Limb (tissue), 2 donors: ENCODE results near the gene AKR1C4.
"Not testable (repeated sequence)": the region's sequence is repeated elsewhere in the genome, so short reads cannot be mapped to it uniquely, and the experiment has no call there.

Experiments used
- DNase-seq, 2 donors: peaks; one replicate each; pipeline ENCODE4 v3.0.0-alpha.2; 2016; ENCODE audit errors: extremely low spot score in 2 of 2

Gene AKR1C4

GRCh38 chr10:5206799-5207198, 10.2 kb downstream of the AKR1C4 start:
- no peak for DNase-seq

GRCh38 chr10:5209776-5210175, 13.1 kb downstream of the AKR1C4 start:
- DNase-seq, result not testable (repeated sequence)

- DNase-seq, result not testable (repeated sequence)
These were observed 13.6 kb downstream of the AKR1C4 start for GRCh38 chr10:5210261-5210660.

GRCh38 chr10:5211696-5212536, 15.3 kb downstream of the AKR1C4 start:
- no peak for DNase-seq

- no peak for DNase-seq
These were observed 20.2 kb downstream of the AKR1C4 start for GRCh38 chr10:5216801-5217200.

GRCh38 chr10:5219262-5219661, 22.6 kb downstream of the AKR1C4 start:
- no peak for DNase-seq

GRCh38 chr10:5222942-5223341, 26.3 kb downstream of the AKR1C4 start:
- not testable (repeated sequence) for DNase-seq

- no peak for DNase-seq
These were observed 32.4 kb downstream of the AKR1C4 start for GRCh38 chr10:5229019-5229418.

GRCh38 chr10:5233324-5233723, 36.7 kb downstream of the AKR1C4 start:
- no peak for DNase-seq

- peak in 1 of 2 donors; percentile 4 for DNase-seq
These were observed 37.6 kb downstream of the AKR1C4 start for GRCh38 chr10:5234106-5234860.

GRCh38 chr10:5237541-5237940, 40.9 kb downstream of the AKR1C4 start:
- DNase-seq, result not testable (repeated sequence)

GRCh38 chr10:5242585-5242984, 45.9 kb downstream of the AKR1C4 start:
- DNase-seq, result no peak

- DNase-seq, result no peak
These were observed 46.9 kb downstream of the AKR1C4 start for GRCh38 chr10:5243521-5243987.

- no peak for DNase-seq
These were observed 55.8 kb downstream of the AKR1C4 start for GRCh38 chr10:5252177-5253037.

GRCh38 chr10:5254488-5254887, 57.9 kb downstream of the AKR1C4 start:
- DNase-seq, result no peak

- DNase-seq, result not testable (repeated sequence)
These were observed 61.1 kb downstream of the AKR1C4 start for GRCh38 chr10:5257768-5258167.

GRCh38 chr10:5259132-5259951, 62.7 kb downstream of the AKR1C4 start:
- no peak for DNase-seq

- DNase-seq, result no peak
These were observed 63.4 kb downstream of the AKR1C4 start for GRCh38 chr10:5259952-5260578.

- no peak for DNase-seq
These were observed 64.2 kb downstream of the AKR1C4 start for GRCh38 chr10:5260828-5261227.

GRCh38 chr10:5265139-5265538, 68.5 kb downstream of the AKR1C4 start:
- no peak for DNase-seq
